Measurements from ENCODE around the gene COL9A3.
A peak's percentile ranks its signal among the peaks of the same experiment; 100 is the strongest.

The COL9A3 gene

GRCh38 chr20:62860391-62860923 lies 43.6 kb downstream of the COL9A3 start:
- DNase-seq, result no peak

GRCh38 chr20:62860924-62861691 lies 44.3 kb downstream of the COL9A3 start:
- no peak for DNase-seq

- peak; percentile 64 for DNase-seq
Measured at GRCh38 chr20:62861726-62862336, 45.0 kb downstream of the COL9A3 start, which contains the start of gene TCFL5. TCFL5 (minus strand) TSS chr20:62861822; CDS start chr20:62861670, 152 bp downstream.

GRCh38 chr20:62864207-62864606 lies 47.4 kb downstream of the COL9A3 start:
- no peak for DNase-seq

- no peak for DNase-seq
Measured at GRCh38 chr20:62872184-62872847, 55.5 kb downstream of the COL9A3 start.

GRCh38 chr20:62872862-62873261 lies 56.0 kb downstream of the COL9A3 start:
- no peak for DNase-seq

GRCh38 chr20:62873280-62873679 lies 56.4 kb downstream of the COL9A3 start:
- DNase-seq, result no peak

GRCh38 chr20:62873681-62874031 lies 56.8 kb downstream of the COL9A3 start:
- peak; percentile 70 for DNase-seq

- no peak for DNase-seq
Measured at GRCh38 chr20:62874964-62875344, 58.1 kb downstream of the COL9A3 start.

GRCh38 chr20:62875419-62876361 lies 58.8 kb downstream of the COL9A3 start:
- DNase-seq, result peak; percentile 87

GRCh38 chr20:62876501-62876901 lies 59.7 kb downstream of the COL9A3 start:
- DNase-seq, result no peak

GRCh38 chr20:62876902-62877816 lies 60.3 kb downstream of the COL9A3 start:
- DNase-seq, result no peak

GRCh38 chr20:62878244-62879038 lies 61.6 kb downstream of the COL9A3 start:
- no peak for DNase-seq

GRCh38 chr20:62879275-62880146 lies 62.7 kb downstream of the COL9A3 start:
- DNase-seq, result no peak

- no peak for DNase-seq
Measured at GRCh38 chr20:62880147-62880934, 63.5 kb downstream of the COL9A3 start.

- DNase-seq, result no peak
Measured at GRCh38 chr20:62880935-62881661, 64.2 kb downstream of the COL9A3 start.

- DNase-seq, result no peak
Measured at GRCh38 chr20:62881662-62882395, 65.0 kb downstream of the COL9A3 start.
